ENCODE measurements around the gene SPDYE16.
"Not testable (repeated sequence)": the region's sequence is repeated elsewhere in the genome, so short reads cannot be mapped to it uniquely, and the experiment has no call there.

The SPDYE16 gene

GRCh38 chr7:76549025-76549854 is 6.1 kb upstream of the SPDYE16 start:
- DNase-seq (ENCODE audit: low read depth in 2 of 2) = peak; percentile 74 to 76

- DNase-seq (ENCODE audit: low read depth in 2 of 2) = not testable (repeated sequence)
Observed at GRCh38 chr7:76531643-76532042, 11.5 kb downstream of the SPDYE16 start.

GRCh38 chr7:76526183-76526582 is 16.9 kb downstream of the SPDYE16 start:
- DNase-seq (ENCODE audit: low read depth in 2 of 2) = not testable (repeated sequence)

GRCh38 chr7:76516932-76517331 is 26.2 kb downstream of the SPDYE16 start:
- not testable (repeated sequence) for DNase-seq (ENCODE audit: low read depth in 2 of 2)

- DNase-seq (ENCODE audit: low read depth in 2 of 2) = no peak
Observed at GRCh38 chr7:76515999-76516443, 27.1 kb downstream of the SPDYE16 start.

GRCh38 chr7:76514926-76515771 is 27.9 kb downstream of the SPDYE16 start:
- DNase-seq (ENCODE audit: low read depth in 2 of 2) = no peak

GRCh38 chr7:76513817-76514799 is 29.0 kb downstream of the SPDYE16 start:
- no peak for DNase-seq (ENCODE audit: low read depth in 2 of 2)

- no peak for DNase-seq (ENCODE audit: low read depth in 2 of 2)
Observed at GRCh38 chr7:76512941-76513816, 29.9 kb downstream of the SPDYE16 start.

- DNase-seq (ENCODE audit: low read depth in 2 of 2) = not testable (repeated sequence)
Observed at GRCh38 chr7:76511911-76512885, 30.9 kb downstream of the SPDYE16 start.

- DNase-seq (ENCODE audit: low read depth in 2 of 2) = not testable (repeated sequence)
Observed at GRCh38 chr7:76511200-76511910, 31.7 kb downstream of the SPDYE16 start.

- no peak for DNase-seq (ENCODE audit: low read depth in 2 of 2)
Observed at GRCh38 chr7:76509931-76510877, 32.9 kb downstream of the SPDYE16 start, which contains the start of gene UPK3B. Gene UPK3B, plus strand, starts transcription at chr7:76510552. Its CDS starts 101 bp downstream, at chr7:76510653.

GRCh38 chr7:76507723-76508406 is 35.2 kb downstream of the SPDYE16 start:
- DNase-seq (ENCODE audit: low read depth in 2 of 2) = no peak

GRCh38 chr7:76506643-76507042 is 36.5 kb downstream of the SPDYE16 start:
- DNase-seq (ENCODE audit: low read depth in 2 of 2) = not testable (repeated sequence)

- no peak for DNase-seq (ENCODE audit: low read depth in 2 of 2)
Observed at GRCh38 chr7:76506081-76506440, 37.0 kb downstream of the SPDYE16 start.

GRCh38 chr7:76505168-76506080 is 37.7 kb downstream of the SPDYE16 start:
- DNase-seq (ENCODE audit: low read depth in 2 of 2) = no peak
